Caco-2 (cell line): ENCODE measurements around the gene BRD4. TPM values are rescaled to one million over a fixed set of nuclear protein-coding genes. Genes with fewer than 3 reads are reported as not detected.

ENCODE experiments used
- BruUV-seq: library from RNA; stranded (reverse); fragments of 400-500 nt; replicated peaks from 2 replicates; lab custom pipeline; 2021; lab: Mats Ljungman, UMichigan
- CTCF ChIA-PET: fragments of 300-600 bp; sonication (Branson Sonifier 250); formaldehyde crosslinking; loops from one replicate; lab custom pipeline; 2022; ENCODE audit warnings: antibody characterized with exemption; lab: Charles Lee
- POLR2A ChIA-PET: fragments of 300-600 bp; sonication (Branson Sonifier 250); formaldehyde crosslinking; loops from one replicate; lab custom pipeline; 2022; ENCODE audit warnings: antibody characterized with exemption; lab: Charles Lee
- DNase-seq, 2 experiments: peaks; one replicate each; pipeline versions ENCODE4 v3.0.0 to v3.0.0-alpha.2; 2020 to 2022
- H3K27me3 ChIP-seq: replicated peaks from 2 replicates; pipeline ENCODE4 v1.6.0; 2011; ENCODE audit warnings: low read length; ENCODE audit not compliant: control insufficient read depth, insufficient read depth
- H3K36me3 ChIP-seq: 2 replicates; pipeline ENCODE4 v1.5.1; 2011; ENCODE audit warnings: low read length; ENCODE audit not compliant: control insufficient read depth, insufficient read depth
- H3K4me1 ChIP-seq: fragments of 250-450 bp; sonication (Bioruptor Pico); 2 replicates; pipeline ENCODE4 v1.5.1; 2020; ENCODE audit warnings: mild to moderate bottlenecking
- H3K4me3 ChIP-seq: 2 replicates; pipeline ENCODE4 v1.5.1; 2011; ENCODE audit warnings: low read depth, mild to moderate bottlenecking, control low read depth, low read length
- H3K9me3 ChIP-seq: fragments of 250-450 bp; sonication (Bioruptor Pico); 2 replicates; pipeline ENCODE4 v1.5.1; 2020; ENCODE audit warnings: mild to moderate bottlenecking, moderate library complexity
- H3K27ac Mint-ChIP-seq: one replicate; pipeline ENCODE4 v1.8.0; 2022; ENCODE audit warnings: mixed read lengths; ENCODE audit not compliant: unreplicated experiment
- H3K27me3 Mint-ChIP-seq: one replicate; pipeline ENCODE4 v1.8.0; 2022; ENCODE audit warnings: mixed read lengths; ENCODE audit not compliant: insufficient read depth, unreplicated experiment
- H3K36me3 Mint-ChIP-seq: one replicate; pipeline ENCODE4 v1.8.0; 2022; ENCODE audit warnings: mild to moderate bottlenecking, mixed read lengths; ENCODE audit not compliant: insufficient read depth, unreplicated experiment
- H3K4me1 Mint-ChIP-seq: one replicate; pipeline ENCODE4 v1.8.0; 2022; ENCODE audit warnings: low read depth, mixed read lengths; ENCODE audit not compliant: unreplicated experiment
- H3K4me3 Mint-ChIP-seq: one replicate; pipeline ENCODE4 v1.8.0; 2022; ENCODE audit warnings: mild to moderate bottlenecking, moderate library complexity, mixed read lengths; ENCODE audit not compliant: unreplicated experiment
- H3K9me3 Mint-ChIP-seq: one replicate; pipeline ENCODE4 v1.8.0; 2022; ENCODE audit warnings: mixed read lengths; ENCODE audit not compliant: unreplicated experiment
- CTCF ChIP-seq, 2 experiments: fragments of 200-600 bp in 1 of 2; IDR thresholded peaks; 1 replicate in 1 of 2; 2 replicates in 1 of 2; pipeline versions ENCODE4 v1.5.1 to v1.8.0; 2011 to 2022; ENCODE audit warnings: antibody characterized with exemption in 1 of 2, control low read depth in 1 of 2, inconsistent platforms in 1 of 2, low read depth in 1 of 2, low read length in 1 of 2, mild to moderate bottlenecking in 1 of 2, moderate library complexity in 1 of 2; ENCODE audit not compliant: insufficient read depth in 1 of 2, severe bottlenecking in 1 of 2, unreplicated experiment in 1 of 2
- intact Hi-C: fragments of 100-400 bp; cut with micrococcal nuclease; formaldehyde crosslinking; loops from one replicate; pipeline ENCODE4 v1.10.0; 2022; ENCODE audit not compliant: unreplicated experiment
- total RNA-seq: library from RNA; stranded (reverse); gene quantifications from 2 replicates; pipeline ENCODE4 v1.2.3, GENCODE V29; 2022

Gene BRD4
- total RNA-seq, 1 experiment from 2014 or later = 170 TPM

- H3K27me3 ChIP-seq = no peaks in the 10 kb centered on the region
- H3K4me3 ChIP-seq = no peak overlapping the region
- intact Hi-C loops = no loop called here
- H3K36me3 Mint-ChIP-seq = peaks cover 26% of the 10 kb centered on the region
- no peaks in the 10 kb centered on the region for H3K9me3 Mint-ChIP-seq
- H3K4me1 ChIP-seq = peaks cover 28% of the 10 kb centered on the region
- no peak overlapping the region for H3K4me3 Mint-ChIP-seq
- POLR2A ChIA-PET = no interaction called here
- no peaks in the 10 kb centered on the region for H3K27me3 Mint-ChIP-seq
- no peak for DNase-seq
- CTCF ChIA-PET = no interaction called here
- TF ChIP-seq CTCF (IDR thresholded peaks at IDR 0.05; ENCODE audit: insufficient read depth in 1 of 2, low read depth in 1 of 2, low read length in 1 of 2, severe bottlenecking in 1 of 2, unreplicated experiment in 1 of 2) = no peak
- no peaks in the 10 kb centered on the region for H3K36me3 ChIP-seq
- H3K4me1 Mint-ChIP-seq = peaks cover 53% of the 10 kb centered on the region
- no peaks in the 10 kb centered on the region for H3K9me3 ChIP-seq
- peak overlapping the region; percentile 66 for H3K27ac Mint-ChIP-seq
- no TSS peak for BruUV-seq
Measured at GRCh38 chr19:15318241-15318691, 14.1 kb downstream of the BRD4 start.

- Mint-ChIP-seq H3K27ac (peak overlapping the region; percentile 66), H3K4me1 (peaks cover 53% of the 10 kb centered on the region), H3K9me3 (no peaks in the 10 kb centered on the region), H3K36me3 (peaks cover 24% of the 10 kb centered on the region), H3K4me3 (no peak overlapping the region), H3K27me3 (no peaks in the 10 kb centered on the region)
- no TSS peak for BruUV-seq
- H3K36me3 ChIP-seq = no peaks in the 10 kb centered on the region
- ChIA-PET POLR2A (no interaction called here), CTCF (interaction anchor here (0.7 kb wide), 1 partner anchor 14 kb away, joined by 4 read pairs; no protein-coding TSS in a partner anchor)
- H3K4me3 ChIP-seq = no peak overlapping the region
- TF ChIP-seq CTCF (IDR thresholded peaks at IDR 0.05; ENCODE audit: insufficient read depth in 1 of 2, low read depth in 1 of 2, low read length in 1 of 2, severe bottlenecking in 1 of 2, unreplicated experiment in 1 of 2) = no peak
- peaks cover 28% of the 10 kb centered on the region for H3K4me1 ChIP-seq
- no peaks in the 10 kb centered on the region for H3K27me3 ChIP-seq
- no peak for DNase-seq
- intact Hi-C loops = no loop called here
- H3K9me3 ChIP-seq = no peaks in the 10 kb centered on the region
Measured at GRCh38 chr19:15317392-15318071, 14.8 kb downstream of the BRD4 start.

GRCh38 chr19:15316498-15316897, 15.8 kb downstream of the BRD4 start:
- Mint-ChIP-seq H3K27ac (no peak overlapping the region), H3K36me3 (peaks cover 24% of the 10 kb centered on the region), H3K4me3 (no peak overlapping the region), H3K4me1 (peaks cover 45% of the 10 kb centered on the region), H3K9me3 (no peaks in the 10 kb centered on the region), H3K27me3 (no peaks in the 10 kb centered on the region)
- Histone ChIP-seq H3K9me3 (no peaks in the 10 kb centered on the region), H3K4me1 (peaks cover 22% of the 10 kb centered on the region), H3K4me3 (no peak overlapping the region), H3K27me3 (no peaks in the 10 kb centered on the region), H3K36me3 (no peaks in the 10 kb centered on the region)
- no peak for DNase-seq
- TF ChIP-seq CTCF (IDR thresholded peaks at IDR 0.05; ENCODE audit: insufficient read depth in 1 of 2, low read depth in 1 of 2, low read length in 1 of 2, severe bottlenecking in 1 of 2, unreplicated experiment in 1 of 2) = no peak
- intact Hi-C loops = no loop called here
- no TSS peak for BruUV-seq
- ChIA-PET CTCF (no interaction called here), POLR2A (no interaction called here)
